Fibroblast of skin of back (primary cell): ENCODE results near the gene TOX3.

Source experiments
- DNase-seq: peaks from one replicate; pipeline ENCODE4 v3.0.0-alpha.2; 2013

Gene TOX3

GRCh38 chr16:52563767-52564611 is 17.0 kb upstream of the TOX3 start:
- no peak for DNase-seq

- DNase-seq: no peak
Measured at GRCh38 chr16:52562770-52563169, 15.8 kb upstream of the TOX3 start.

GRCh38 chr16:52561910-52562741 is 15.2 kb upstream of the TOX3 start:
- no peak for DNase-seq

- DNase-seq: no peak
Measured at GRCh38 chr16:52558448-52558847, 11.5 kb upstream of the TOX3 start.

GRCh38 chr16:52557236-52557635 is 10.3 kb upstream of the TOX3 start:
- DNase-seq: no peak

- DNase-seq: no peak
Measured at GRCh38 chr16:52556083-52556482, 9.1 kb upstream of the TOX3 start.

- no peak for DNase-seq
Measured at GRCh38 chr16:52555572-52555971, 8.6 kb upstream of the TOX3 start.

GRCh38 chr16:52554334-52554733 is 7.4 kb upstream of the TOX3 start:
- no peak for DNase-seq

GRCh38 chr16:52553322-52553721 is 6.4 kb upstream of the TOX3 start:
- no peak for DNase-seq

- no peak for DNase-seq
Measured at GRCh38 chr16:52552643-52553042, 5.7 kb upstream of the TOX3 start.

GRCh38 chr16:52549011-52549692 is 2.2 kb upstream of the TOX3 start:
- peak; percentile 1 for DNase-seq

GRCh38 chr16:52548261-52549010 is 1.5 kb upstream of the TOX3 start:
- no peak for DNase-seq

GRCh38 chr16:52547834-52548215 is 882 bp upstream of the TOX3 start:
- no peak for DNase-seq

GRCh38 chr16:52546291-52547003 is 496 bp downstream of the TOX3 start:
- peak; percentile 1 for DNase-seq

GRCh38 chr16:52545898-52546266 is 1.1 kb downstream of the TOX3 start:
- no peak for DNase-seq

GRCh38 chr16:52545222-52545897 is 1.6 kb downstream of the TOX3 start:
- no peak for DNase-seq

GRCh38 chr16:52544703-52545102 is 2.2 kb downstream of the TOX3 start:
- DNase-seq: no peak

- no peak for DNase-seq
Measured at GRCh38 chr16:52543654-52544053, 3.3 kb downstream of the TOX3 start.

- no peak for DNase-seq
Measured at GRCh38 chr16:52540910-52541309, 6.0 kb downstream of the TOX3 start.

GRCh38 chr16:52539191-52539590 is 7.8 kb downstream of the TOX3 start:
- no peak for DNase-seq

GRCh38 chr16:52538511-52538910 is 8.4 kb downstream of the TOX3 start:
- no peak for DNase-seq
